Measurements from ENCODE around the gene RTN4R.

RTN4R gene

GRCh38 chr22:20214853-20215252 lies 53.3 kb downstream of the RTN4R start:
- DNase-seq (ENCODE audit: insufficient read length, low spot score): no peak
- no peak for FAIRE-seq
- TF ChIP-seq SPI1 (IDR thresholded peaks at IDR 0.05; ENCODE audit: low read depth, low read length): no peak
- TF ChIP-seq TAF1 (IDR thresholded peaks at IDR 0.05; ENCODE audit: low read depth, low read length): no peak
- no peak for TF ChIP-seq POLR2AphosphoS5 (IDR thresholded peaks at IDR 0.05; ENCODE audit: low read depth, low read length)
- TF ChIP-seq PAX5 (IDR thresholded peaks at IDR 0.05; ENCODE audit: insufficient read depth, low read length, severe bottlenecking): no peak
- TF ChIP-seq POU2F2 (IDR thresholded peaks at IDR 0.05; ENCODE audit: low read depth, low read length): no peak
- TF ChIP-seq POLR2A (IDR thresholded peaks at IDR 0.05; ENCODE audit: low read depth, low read length): no peak

GRCh38 chr22:20213833-20214708 lies 54.0 kb downstream of the RTN4R start:
- DNase-seq (ENCODE audit: insufficient read length, low spot score): no peak
- FAIRE-seq: no peak
- TF ChIP-seq POLR2AphosphoS5 (IDR thresholded peaks at IDR 0.05; ENCODE audit: low read depth, low read length) (no peak), POLR2A (IDR thresholded peaks at IDR 0.05; ENCODE audit: low read depth, low read length) (no peak), SPI1 (IDR thresholded peaks at IDR 0.05; ENCODE audit: low read depth, low read length) (no peak), POU2F2 (IDR thresholded peaks at IDR 0.05; ENCODE audit: low read depth, low read length) (no peak), PAX5 (IDR thresholded peaks at IDR 0.05; ENCODE audit: insufficient read depth, low read length, severe bottlenecking) (no peak), TAF1 (IDR thresholded peaks at IDR 0.05; ENCODE audit: low read depth, low read length) (no peak)

GRCh38 chr22:20212754-20213699 lies 55.1 kb downstream of the RTN4R start:
- DNase-seq (ENCODE audit: insufficient read length, low spot score) (no peak), FAIRE-seq (no peak)
- TF ChIP-seq SPI1 (IDR thresholded peaks at IDR 0.05; ENCODE audit: low read depth, low read length) (no peak), POU2F2 (IDR thresholded peaks at IDR 0.05; ENCODE audit: low read depth, low read length) (no peak), POLR2A (IDR thresholded peaks at IDR 0.05; ENCODE audit: low read depth, low read length) (no peak), TAF1 (IDR thresholded peaks at IDR 0.05; ENCODE audit: low read depth, low read length) (no peak), POLR2AphosphoS5 (IDR thresholded peaks at IDR 0.05; ENCODE audit: low read depth, low read length) (no peak), PAX5 (IDR thresholded peaks at IDR 0.05; ENCODE audit: insufficient read depth, low read length, severe bottlenecking) (no peak)

GRCh38 chr22:20211997-20212753 lies 55.9 kb downstream of the RTN4R start:
- FAIRE-seq: no peak
- DNase-seq (ENCODE audit: insufficient read length, low spot score): no peak
- TF ChIP-seq POU2F2 (IDR thresholded peaks at IDR 0.05; ENCODE audit: low read depth, low read length) (no peak), POLR2AphosphoS5 (IDR thresholded peaks at IDR 0.05; ENCODE audit: low read depth, low read length) (no peak), PAX5 (IDR thresholded peaks at IDR 0.05; ENCODE audit: insufficient read depth, low read length, severe bottlenecking) (no peak), TAF1 (IDR thresholded peaks at IDR 0.05; ENCODE audit: low read depth, low read length) (no peak), SPI1 (IDR thresholded peaks at IDR 0.05; ENCODE audit: low read depth, low read length) (no peak), POLR2A (IDR thresholded peaks at IDR 0.05; ENCODE audit: low read depth, low read length) (no peak)

GRCh38 chr22:20211409-20211996 lies 56.6 kb downstream of the RTN4R start:
- no peak for FAIRE-seq
- no peak for TF ChIP-seq POLR2AphosphoS5 (IDR thresholded peaks at IDR 0.05; ENCODE audit: low read depth, low read length)
- no peak for TF ChIP-seq TAF1 (IDR thresholded peaks at IDR 0.05; ENCODE audit: low read depth, low read length)
- no peak for DNase-seq (ENCODE audit: insufficient read length, low spot score)

GRCh38 chr22:20210473-20211059 lies 57.6 kb downstream of the RTN4R start:
- FAIRE-seq (no peak), DNase-seq (ENCODE audit: insufficient read length, low spot score) (no peak)
- TF ChIP-seq POU2F2 (IDR thresholded peaks at IDR 0.05; ENCODE audit: low read depth, low read length): no peak
- no peak for TF ChIP-seq PAX5 (IDR thresholded peaks at IDR 0.05; ENCODE audit: insufficient read depth, low read length, severe bottlenecking)
- no peak for TF ChIP-seq SPI1 (IDR thresholded peaks at IDR 0.05; ENCODE audit: low read depth, low read length)
- no peak for TF ChIP-seq POLR2AphosphoS5 (IDR thresholded peaks at IDR 0.05; ENCODE audit: low read depth, low read length)
- TF ChIP-seq TAF1 (IDR thresholded peaks at IDR 0.05; ENCODE audit: low read depth, low read length): no peak
- TF ChIP-seq POLR2A (IDR thresholded peaks at IDR 0.05; ENCODE audit: low read depth, low read length): no peak

- DNase-seq (ENCODE audit: insufficient read length, low spot score) (no peak), FAIRE-seq (no peak)
- no peak for TF ChIP-seq POU2F2 (IDR thresholded peaks at IDR 0.05; ENCODE audit: low read depth, low read length)
- no peak for TF ChIP-seq POLR2AphosphoS5 (IDR thresholded peaks at IDR 0.05; ENCODE audit: low read depth, low read length)
- no peak for TF ChIP-seq TAF1 (IDR thresholded peaks at IDR 0.05; ENCODE audit: low read depth, low read length)
- no peak for TF ChIP-seq POLR2A (IDR thresholded peaks at IDR 0.05; ENCODE audit: low read depth, low read length)
- no peak for TF ChIP-seq PAX5 (IDR thresholded peaks at IDR 0.05; ENCODE audit: insufficient read depth, low read length, severe bottlenecking)
- TF ChIP-seq SPI1 (IDR thresholded peaks at IDR 0.05; ENCODE audit: low read depth, low read length): no peak
These were observed 58.3 kb downstream of the RTN4R start for GRCh38 chr22:20209761-20210250.

- no peak for FAIRE-seq
- DNase-seq (ENCODE audit: insufficient read length, low spot score): no peak
- TF ChIP-seq POU2F2 (IDR thresholded peaks at IDR 0.05; ENCODE audit: low read depth, low read length) (no peak), PAX5 (IDR thresholded peaks at IDR 0.05; ENCODE audit: insufficient read depth, low read length, severe bottlenecking) (no peak), TAF1 (IDR thresholded peaks at IDR 0.05; ENCODE audit: low read depth, low read length) (no peak), SPI1 (IDR thresholded peaks at IDR 0.05; ENCODE audit: low read depth, low read length) (no peak), POLR2A (IDR thresholded peaks at IDR 0.05; ENCODE audit: low read depth, low read length) (no peak), POLR2AphosphoS5 (IDR thresholded peaks at IDR 0.05; ENCODE audit: low read depth, low read length) (no peak)
These were observed 59.3 kb downstream of the RTN4R start for GRCh38 chr22:20208713-20209310.
